IPS DF 6.9 (cell line): Measurements from ENCODE around the gene SUPT5H.

ENCODE experiments used
- DNase-seq: peaks from one replicate; pipeline ENCODE4 v3.0.0-alpha.2; 2013; ENCODE audit warnings: low read depth, low spot score
- H3K27ac ChIP-seq: one replicate; pipeline ENCODE4 v1.5.1; 2013; ENCODE audit warnings: low read length, control low read depth
- H3K27me3 ChIP-seq: 2 replicates; pipeline ENCODE4 v1.6.1; 2013; ENCODE audit warnings: mild to moderate bottlenecking, low read length; ENCODE audit not compliant: control insufficient read depth, insufficient read depth
- H3K36me3 ChIP-seq: 2 replicates; pipeline ENCODE4 v1.6.1; 2013; ENCODE audit warnings: low read length; ENCODE audit not compliant: control insufficient read depth, insufficient read depth
- H3K4me1 ChIP-seq: 2 replicates; pipeline ENCODE4 v1.6.1; 2013; ENCODE audit warnings: low read length; ENCODE audit not compliant: control insufficient read depth, insufficient read depth
- H3K4me3 ChIP-seq: 2 replicates; pipeline ENCODE4 v1.5.1; 2013; ENCODE audit warnings: mild to moderate bottlenecking, low read length
- H3K9me3 ChIP-seq: 2 replicates; pipeline ENCODE4 v1.6.1; 2013; ENCODE audit warnings: low read length, inconsistent platforms; ENCODE audit not compliant: control insufficient read depth, insufficient read depth
- WGBS: extraction: QIAGEN DNeasy Blood & Tissue Kit; methylation state at CpG from one replicate; pipeline ENCODE4 v1.1.7; 2013; ENCODE audit warnings: mixed read lengths, missing lambda C conversion rate; ENCODE audit not compliant: insufficient read length, insufficient coverage; 5-methylcytosine and 5-hydroxymethylcytosine counted together

SUPT5H gene

GRCh38 chr19:39481229-39481545 is 35.8 kb downstream of the SUPT5H start:
- H3K27ac ChIP-seq, result no peak overlapping the region
- peaks cover 12% of the 10 kb centered on the region for H3K36me3 ChIP-seq
- DNase-seq, result no peak
- H3K4me3 ChIP-seq, result peak overlapping the region; percentile 80
- WGBS, result no CpG with 5 or more reads among the region's 12 CpGs
- no peaks in the 10 kb centered on the region for H3K27me3 ChIP-seq
- 0 out of 2 replicates have a peak, but pooled peaks cover 2% of the 10 kb centered on the region for H3K4me1 ChIP-seq
- no peaks in the 10 kb centered on the region for H3K9me3 ChIP-seq

- peaks cover 14% of the 10 kb centered on the region for H3K36me3 ChIP-seq
- no CpG with 5 or more reads among the region's 11 CpGs for WGBS
- DNase-seq, result no peak
- no peaks in the 10 kb centered on the region for H3K9me3 ChIP-seq
- no peaks in the 10 kb centered on the region for H3K27me3 ChIP-seq
- peak overlapping the region; percentile 80; the same call in 1 of the 2 replicates for H3K4me3 ChIP-seq
- H3K27ac ChIP-seq, result no peak overlapping the region
- H3K4me1 ChIP-seq, result 0 out of 2 replicates have a peak, but pooled peaks cover 2% of the 10 kb centered on the region
Observed at GRCh38 chr19:39481676-39482075, 36.3 kb downstream of the SUPT5H start.

- Histone ChIP-seq H3K27me3 (no peaks in the 10 kb centered on the region), H3K4me3 (no peak overlapping the region), H3K36me3 (peaks cover 24% of the 10 kb centered on the region), H3K9me3 (no peaks in the 10 kb centered on the region), H3K27ac (no peak overlapping the region), H3K4me1 (0 out of 2 replicates have a peak, but pooled peaks cover 2% of the 10 kb centered on the region)
- no CpG with 5 or more reads among the region's 6 CpGs for WGBS
- DNase-seq, result no peak
Observed at GRCh38 chr19:39483141-39483540, 37.8 kb downstream of the SUPT5H start.

GRCh38 chr19:39489756-39490155 is 44.4 kb downstream of the SUPT5H start:
- H3K4me3 ChIP-seq, result no peak overlapping the region
- H3K36me3 ChIP-seq, result peaks cover 37% of the 10 kb centered on the region
- WGBS, result no CpG with 5 or more reads among the region's 10 CpGs
- DNase-seq, result no peak
- no peaks in the 10 kb centered on the region for H3K27me3 ChIP-seq
- no peaks in the 10 kb centered on the region for H3K4me1 ChIP-seq
- H3K9me3 ChIP-seq, result no peaks in the 10 kb centered on the region
- H3K27ac ChIP-seq, result no peak overlapping the region

GRCh38 chr19:39492225-39492624 is 46.8 kb downstream of the SUPT5H start:
- Histone ChIP-seq H3K4me1 (no peaks in the 10 kb centered on the region), H3K27me3 (no peaks in the 10 kb centered on the region), H3K27ac (no peak overlapping the region), H3K4me3 (no peak overlapping the region), H3K9me3 (no peaks in the 10 kb centered on the region; the same call in 1 of the 2 replicates), H3K36me3 (peaks cover 21% of the 10 kb centered on the region)
- no peak for DNase-seq
- WGBS, result no CpG with 5 or more reads among the region's 6 CpGs

- Histone ChIP-seq H3K4me3 (no peak overlapping the region), H3K4me1 (no peaks in the 10 kb centered on the region), H3K36me3 (peaks cover 20% of the 10 kb centered on the region), H3K9me3 (no peaks in the 10 kb centered on the region; the same call in 1 of the 2 replicates), H3K27me3 (no peaks in the 10 kb centered on the region), H3K27ac (no peak overlapping the region)
- no CpG with 5 or more reads among the region's 3 CpGs for WGBS
- no peak for DNase-seq
Observed at GRCh38 chr19:39492788-39493187, 47.4 kb downstream of the SUPT5H start.

- no peaks in the 10 kb centered on the region; the same call in 1 of the 2 replicates for H3K9me3 ChIP-seq
- H3K27ac ChIP-seq, result no peak overlapping the region
- no peak overlapping the region for H3K4me3 ChIP-seq
- no CpG with 5 or more reads among the region's 5 CpGs for WGBS
- peaks cover 10% of the 10 kb centered on the region for H3K27me3 ChIP-seq
- DNase-seq, result no peak
- peaks cover 3% of the 10 kb centered on the region; the same call in 1 of the 2 replicates for H3K4me1 ChIP-seq
- 0 out of 2 replicates have a peak, but pooled peaks cover 2% of the 10 kb centered on the region for H3K36me3 ChIP-seq
Observed at GRCh38 chr19:39494661-39495060, 49.3 kb downstream of the SUPT5H start.

GRCh38 chr19:39496063-39496462 is 50.7 kb downstream of the SUPT5H start:
- no peaks in the 10 kb centered on the region; the same call in 1 of the 2 replicates for H3K9me3 ChIP-seq
- H3K27me3 ChIP-seq, result peaks cover 13% of the 10 kb centered on the region
- 0 out of 2 replicates have a peak, but pooled peaks cover 2% of the 10 kb centered on the region for H3K36me3 ChIP-seq
- no peak overlapping the region for H3K27ac ChIP-seq
- WGBS, result no CpG with 5 or more reads among the region's 5 CpGs
- peaks cover 3% of the 10 kb centered on the region; the same call in 1 of the 2 replicates for H3K4me1 ChIP-seq
- no peak overlapping the region for H3K4me3 ChIP-seq
- no peak for DNase-seq

GRCh38 chr19:39497701-39497995 is 52.3 kb downstream of the SUPT5H start:
- Histone ChIP-seq H3K27ac (no peak overlapping the region), H3K9me3 (no peaks in the 10 kb centered on the region; the same call in 1 of the 2 replicates), H3K36me3 (no peaks in the 10 kb centered on the region), H3K4me3 (no peak overlapping the region; the same call in 1 of the 2 replicates), H3K27me3 (peaks cover 13% of the 10 kb centered on the region), H3K4me1 (peaks cover 3% of the 10 kb centered on the region; the same call in 1 of the 2 replicates)
- WGBS, result no CpG with 5 or more reads among the region's 7 CpGs
- no peak for DNase-seq

- DNase-seq, result no peak
- Histone ChIP-seq H3K27ac (no peak overlapping the region), H3K4me1 (peaks cover 3% of the 10 kb centered on the region; the same call in 1 of the 2 replicates), H3K4me3 (peak overlapping the region; percentile 64; the same call in 1 of the 2 replicates), H3K27me3 (peaks cover 15% of the 10 kb centered on the region), H3K36me3 (no peaks in the 10 kb centered on the region), H3K9me3 (no peaks in the 10 kb centered on the region; the same call in 1 of the 2 replicates)
- no CpG with 5 or more reads among the region's 40 CpGs for WGBS
Observed at GRCh38 chr19:39497996-39498797, 52.8 kb downstream of the SUPT5H start.
